GM11168 (cell line): Measurements from ENCODE around the gene ZBTB21.
"Not testable (repeated sequence)": the region's sequence is repeated elsewhere in the genome, so short reads cannot be mapped to it uniquely, and the experiment has no call there.

Source experiments
- in situ Hi-C: fragments of 300-500 bp; cut with MboI; formaldehyde crosslinking; loops from one replicate; pipeline ENCODE4 v1.12.0; 2022; ENCODE audit warnings: low sequenced_read_pairs; ENCODE audit not compliant: unreplicated experiment

Gene ZBTB21

DNA sequence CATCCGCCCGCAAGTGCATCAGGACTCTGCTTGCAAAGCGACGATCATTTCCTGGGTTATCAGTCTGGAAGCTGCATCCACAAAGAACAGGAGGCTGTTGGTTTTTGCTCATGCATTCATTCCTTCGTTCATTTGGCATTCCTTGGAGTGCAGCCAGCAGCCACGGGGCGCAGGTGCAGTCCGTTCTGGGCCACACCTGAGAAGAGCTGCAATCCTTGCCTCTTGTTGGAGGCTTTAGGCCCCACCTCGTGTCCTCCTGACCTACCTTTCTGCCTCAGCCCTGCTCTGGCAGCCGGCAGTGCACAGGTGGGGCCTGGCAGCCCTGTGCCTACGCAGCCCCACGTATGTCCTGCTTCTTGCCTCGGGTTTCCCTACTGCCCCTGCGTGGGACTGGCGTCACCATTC lies 36.7 kb downstream of the ZBTB21 start:
- in situ Hi-C loops: no loop called here

DNA sequence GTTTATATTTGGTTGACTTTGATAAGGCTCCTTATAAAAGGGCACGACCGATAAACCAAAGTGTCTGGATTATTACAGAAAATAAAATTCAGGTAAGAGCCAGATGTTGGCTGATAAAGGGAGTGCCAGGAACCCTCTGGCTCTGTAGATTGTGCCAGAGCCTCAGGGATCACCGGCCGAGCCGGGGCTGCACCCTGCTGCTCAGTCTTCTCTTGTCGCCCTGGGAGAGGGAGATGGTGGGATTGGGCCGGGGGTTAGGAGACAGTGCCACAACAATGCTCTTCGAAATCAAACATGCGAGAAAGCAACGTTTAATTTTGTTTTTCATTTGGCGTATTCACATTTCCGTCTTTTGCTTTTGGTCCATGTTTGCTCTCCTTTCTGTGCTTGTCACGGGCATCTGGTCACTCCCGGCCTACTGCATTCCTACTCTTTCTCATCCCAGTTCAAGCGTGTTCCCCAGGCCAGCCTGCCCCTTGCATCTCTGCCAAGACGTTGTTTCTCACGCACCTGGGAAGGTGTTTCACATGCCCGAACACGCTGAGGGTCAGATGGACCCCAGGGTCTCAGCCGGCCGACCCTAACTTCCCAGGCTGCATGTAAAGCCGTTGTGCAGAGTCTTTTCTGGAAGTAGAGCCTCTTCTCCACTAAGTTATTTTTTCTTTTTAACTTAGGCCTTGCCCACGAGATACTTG lies 37.5 kb downstream of the ZBTB21 start:
- in situ Hi-C loops: no loop called here

DNA sequence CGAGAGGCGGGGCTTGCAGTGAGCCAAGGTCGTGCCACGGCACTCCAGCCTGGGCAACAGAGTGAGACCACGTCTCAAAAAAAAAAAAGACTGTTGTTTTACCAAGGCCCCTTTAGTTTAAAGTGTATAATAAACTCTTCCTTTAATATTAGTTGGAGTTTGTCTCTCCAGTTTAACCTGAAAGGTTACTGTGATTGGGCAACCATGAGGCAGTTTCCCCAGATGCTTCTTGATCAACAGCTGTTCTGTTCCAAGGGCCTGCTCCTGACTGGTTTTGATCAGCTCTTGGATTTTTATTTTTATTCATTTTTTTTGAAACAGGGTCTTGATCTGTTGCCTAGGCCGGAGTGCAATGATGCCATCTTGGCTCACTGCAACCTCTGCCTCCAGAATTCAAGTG lies 38.3 kb downstream of the ZBTB21 start:
- in situ Hi-C loops: no loop called here

DNA sequence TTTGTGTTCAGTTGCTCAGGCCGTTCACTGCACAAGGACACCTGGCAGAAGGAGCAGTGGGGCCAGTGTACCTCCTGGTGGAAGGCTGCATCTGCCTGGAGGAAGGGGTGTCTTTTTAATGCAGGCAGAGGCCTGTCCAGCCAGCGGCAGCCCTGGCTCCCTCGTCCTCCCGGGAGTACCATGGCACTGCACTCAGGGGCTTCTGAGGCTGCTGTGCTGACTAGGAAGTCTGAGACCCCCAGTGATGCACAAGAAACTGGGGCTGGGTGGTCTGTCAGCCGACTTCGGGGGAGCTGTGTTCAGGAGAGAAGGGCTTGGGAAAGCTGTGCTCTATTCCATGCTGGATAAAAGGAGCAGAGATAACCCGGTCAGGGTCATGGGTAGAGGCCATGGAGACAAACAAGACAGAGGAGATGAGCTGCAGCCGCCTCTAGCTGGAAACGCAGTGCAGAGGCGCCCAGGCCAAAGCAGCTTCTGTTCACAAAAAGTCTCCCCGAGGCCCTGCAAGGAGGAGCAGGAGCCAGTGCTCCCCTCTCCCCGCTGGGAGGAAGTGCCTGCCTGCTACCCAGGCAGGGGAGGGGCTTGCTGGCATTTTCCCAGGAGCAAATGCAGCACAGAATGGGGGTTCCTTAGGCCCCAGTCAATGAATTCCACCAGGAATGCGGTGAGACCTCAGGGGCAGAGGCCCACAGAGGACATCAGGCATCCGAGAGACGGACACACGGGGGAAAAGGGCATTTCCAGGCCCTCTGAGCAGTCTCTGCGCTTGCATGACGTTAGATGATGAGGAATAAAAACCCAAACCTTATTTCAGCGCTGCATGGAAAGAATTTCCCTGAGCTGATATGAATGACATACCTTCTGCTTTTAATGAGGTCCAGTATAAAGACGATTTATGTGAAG lies 39.2 kb downstream of the ZBTB21 start:
- in situ Hi-C loops: no loop called here

DNA sequence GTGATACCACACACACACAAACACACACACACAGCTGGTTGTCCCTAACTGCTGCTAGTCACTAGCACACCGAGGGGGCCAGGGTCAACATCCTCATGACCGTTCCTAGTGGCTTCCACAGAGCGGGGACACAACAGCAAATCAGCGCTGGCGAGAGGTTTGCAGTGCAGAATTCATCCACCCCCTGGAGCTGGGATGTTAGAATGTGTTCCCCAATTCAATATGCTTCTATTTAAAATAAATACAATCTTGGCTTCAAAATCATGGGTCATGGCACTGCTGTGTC lies 40.1 kb downstream of the ZBTB21 start:
- in situ Hi-C loops: no loop called here

DNA sequence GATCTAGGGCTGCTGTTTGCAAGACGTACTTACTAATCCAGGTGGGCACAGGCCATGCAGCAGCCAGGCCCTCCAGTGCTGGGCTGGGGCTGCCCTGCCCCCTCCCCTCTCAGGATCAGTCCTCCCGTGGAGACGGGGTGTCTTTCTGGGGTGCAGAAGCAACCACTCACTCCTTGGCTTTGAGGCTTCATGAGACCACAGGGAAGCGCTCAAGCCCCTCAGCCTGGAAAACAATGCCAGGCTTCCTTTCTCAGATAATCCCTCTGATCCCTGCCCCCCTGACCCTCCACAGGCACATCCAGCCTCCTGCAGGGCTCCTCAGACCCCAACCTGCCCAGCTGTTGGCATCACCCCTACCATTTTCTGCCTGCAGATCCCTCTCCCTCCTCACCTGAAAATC lies 42.5 kb downstream of the ZBTB21 start:
- in situ Hi-C loops: no loop called here

DNA sequence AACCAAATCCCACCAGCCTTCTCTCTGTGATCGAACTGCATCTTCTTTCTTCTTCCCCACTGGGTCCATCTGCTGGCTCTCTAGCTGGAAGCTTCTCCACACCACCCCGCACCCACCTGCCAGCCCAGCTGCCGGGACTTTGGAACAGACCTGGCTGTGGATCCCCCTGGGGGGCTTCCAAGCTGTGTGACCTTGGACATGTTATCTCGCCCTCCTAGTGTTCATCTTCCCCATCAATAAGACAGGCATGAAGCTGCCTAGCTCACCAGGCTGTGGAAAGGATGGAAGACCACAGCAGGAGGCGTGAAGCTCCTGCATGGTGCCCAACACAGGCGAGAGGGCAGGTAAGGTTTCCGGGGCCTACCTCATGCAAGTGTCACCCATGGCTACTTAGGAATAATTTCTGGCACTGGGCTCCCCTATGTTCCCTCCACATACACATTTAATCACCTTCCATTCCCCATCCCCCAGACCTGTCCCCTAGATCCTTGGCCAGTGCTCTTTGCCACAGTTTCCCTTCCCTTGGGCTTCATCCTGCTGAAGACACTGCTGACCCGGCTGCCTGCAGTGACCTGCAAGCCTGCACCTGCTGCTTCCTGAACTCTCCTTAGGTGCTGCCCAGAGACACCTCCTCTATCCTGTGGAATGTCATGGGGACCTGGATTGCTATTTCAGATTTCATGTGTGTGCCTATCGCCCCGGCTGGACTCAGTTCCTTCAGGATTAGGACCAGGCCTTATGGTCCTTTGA lies 43.1 kb downstream of the ZBTB21 start:
- in situ Hi-C loops: no loop called here

DNA sequence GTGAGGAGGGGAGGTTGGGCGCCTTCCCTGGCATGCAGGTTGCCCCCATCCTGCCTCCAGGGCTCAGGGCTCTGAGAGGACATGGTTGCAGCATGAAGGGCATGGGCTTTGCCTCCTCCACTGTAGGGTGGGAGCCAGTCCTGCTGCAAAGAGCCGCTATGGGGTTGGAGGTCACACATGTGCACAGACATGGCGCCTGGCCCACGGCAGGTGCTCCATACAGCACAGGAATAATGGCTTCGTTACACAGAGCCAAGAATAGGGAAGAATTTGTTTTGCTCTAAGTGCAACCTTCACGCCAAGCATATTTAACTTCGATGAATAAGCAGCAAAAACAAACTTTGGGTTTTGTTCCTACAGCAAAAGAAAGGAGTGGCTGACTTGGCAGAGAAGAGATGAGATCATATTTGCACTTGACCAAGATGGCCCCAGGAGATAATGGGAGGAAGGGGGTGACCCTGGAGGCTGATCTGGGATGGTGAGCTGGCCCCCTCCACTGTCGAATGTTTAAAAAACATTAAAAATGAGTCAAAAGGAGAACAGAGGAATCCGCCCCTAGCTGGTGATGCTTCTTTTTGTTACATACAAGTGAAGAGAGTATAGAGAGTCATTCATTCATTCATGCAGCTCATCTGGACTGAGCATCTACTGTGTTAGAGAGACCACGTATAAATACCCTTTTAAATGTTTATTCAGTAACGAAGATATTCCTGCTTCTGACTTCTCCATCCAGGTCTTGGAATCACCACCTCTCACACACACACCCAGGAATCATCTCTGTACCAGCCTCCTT lies 43.9 kb downstream of the ZBTB21 start:
- in situ Hi-C loops: no loop called here

DNA sequence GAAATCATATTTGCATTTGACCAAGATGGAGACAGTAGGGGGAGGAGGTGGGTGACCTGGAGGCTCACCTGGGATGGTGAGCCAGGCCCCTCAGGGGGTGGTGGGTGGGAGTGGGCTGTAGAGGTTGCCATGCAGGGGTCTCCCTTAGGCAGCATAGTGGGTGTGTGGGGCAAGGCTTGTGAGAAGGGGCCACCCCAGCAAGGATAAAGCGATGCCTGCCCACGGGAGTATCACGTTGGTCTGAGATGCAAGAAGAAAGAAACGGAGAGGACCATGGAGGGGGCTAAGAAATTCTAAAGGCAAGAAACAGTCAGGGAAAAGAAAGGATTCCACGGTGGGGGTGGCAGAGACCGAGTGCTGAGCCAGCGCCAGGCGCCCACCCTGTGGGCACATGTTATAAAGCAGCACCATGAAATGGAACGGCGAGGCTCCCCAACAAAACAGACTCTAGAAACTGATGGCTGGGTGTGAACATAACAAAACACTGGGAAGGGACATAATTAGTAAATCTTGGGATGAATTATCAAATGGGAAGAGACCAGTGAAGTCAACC lies 44.6 kb downstream of the ZBTB21 start:
- in situ Hi-C loops: no loop called here

DNA sequence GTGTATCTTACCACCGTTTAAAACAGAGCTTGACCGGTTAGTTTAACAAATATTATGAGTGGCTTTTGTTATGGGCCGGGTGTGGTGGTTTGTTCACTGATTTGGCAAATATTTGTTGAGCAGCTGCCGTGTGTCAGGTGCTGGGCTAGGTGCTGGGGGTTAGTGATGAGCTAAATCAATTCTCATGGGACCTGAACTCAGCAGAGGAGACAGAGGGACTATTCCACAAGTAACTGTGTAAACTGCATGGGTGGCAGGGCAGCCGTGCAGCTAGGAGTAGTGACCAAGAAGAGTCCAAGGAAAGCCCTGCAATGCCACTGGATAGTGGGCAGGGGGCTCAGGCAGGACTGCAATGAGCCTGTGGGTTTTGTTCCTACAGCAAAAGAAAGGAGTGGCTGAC lies 45.1 kb downstream of the ZBTB21 start:
- in situ Hi-C loops: no loop called here

DNA sequence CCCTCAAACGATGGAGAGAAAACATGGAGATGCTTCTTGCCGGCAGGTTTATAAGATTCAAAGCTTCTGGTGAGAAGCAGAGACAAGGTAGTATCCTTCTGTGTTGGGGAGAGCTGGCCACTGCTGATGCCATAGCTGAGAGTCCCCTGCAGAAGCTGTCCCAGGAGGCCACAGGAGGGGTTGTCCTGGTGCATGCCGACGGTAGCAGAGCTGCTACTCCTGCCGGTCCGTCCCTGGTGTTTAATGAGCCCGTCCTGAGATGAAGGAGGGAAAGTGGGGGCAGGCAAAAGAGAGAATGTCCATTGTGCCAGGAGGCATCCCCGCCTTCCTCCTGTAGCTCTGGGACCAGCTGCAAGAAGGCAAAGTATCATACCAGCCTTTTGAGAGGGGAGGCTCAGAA lies 46.0 kb downstream of the ZBTB21 start:
- in situ Hi-C loops: no loop called here

DNA sequence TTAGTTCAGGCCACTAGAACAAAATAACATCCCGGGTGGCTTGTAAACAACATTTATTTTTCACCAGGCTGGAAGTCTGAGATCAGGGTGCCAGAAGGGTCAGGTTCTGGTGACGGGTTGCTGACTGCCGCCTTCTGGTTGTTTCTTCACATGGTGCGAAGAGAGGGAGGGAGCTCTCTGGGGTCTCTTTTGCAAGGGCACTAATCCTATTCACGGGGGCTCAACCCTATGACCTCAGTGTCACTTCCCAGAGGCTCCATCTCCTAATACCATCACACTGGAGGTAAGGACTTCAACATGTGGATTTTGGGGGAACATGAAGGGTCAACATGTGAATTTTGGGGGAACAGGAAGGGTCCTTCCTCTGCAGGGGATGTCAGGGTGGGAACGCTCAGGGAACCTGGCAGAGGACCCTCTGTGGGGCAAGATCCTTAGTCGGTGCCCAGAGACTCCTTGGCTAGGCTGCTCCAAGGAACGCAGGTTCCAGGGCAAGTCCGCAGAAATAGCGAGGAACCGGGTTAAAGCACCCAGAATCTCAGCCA lies 47.7 kb downstream of the ZBTB21 start:
- in situ Hi-C loops: no loop called here

DNA sequence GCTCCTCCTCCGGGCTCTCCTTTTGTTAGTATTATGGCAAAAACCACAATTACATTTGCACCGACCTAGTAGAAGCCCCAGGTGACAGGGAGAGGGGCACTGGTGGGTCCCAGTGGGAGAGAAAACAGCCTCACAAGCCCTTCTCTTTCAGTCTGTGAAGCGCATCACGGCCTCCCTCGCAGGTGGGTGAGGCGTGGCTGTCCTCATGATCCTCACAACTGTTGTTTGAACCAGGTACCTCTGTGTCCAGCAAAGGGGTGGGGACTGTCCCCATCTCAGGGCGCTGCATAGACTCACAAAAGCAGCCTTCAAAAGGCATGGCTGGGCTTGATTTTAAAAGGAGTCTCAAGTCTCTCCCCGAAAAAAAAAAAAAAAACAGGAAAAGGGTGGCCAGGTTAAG lies 48.4 kb downstream of the ZBTB21 start:
- in situ Hi-C loops: no loop called here

DNA sequence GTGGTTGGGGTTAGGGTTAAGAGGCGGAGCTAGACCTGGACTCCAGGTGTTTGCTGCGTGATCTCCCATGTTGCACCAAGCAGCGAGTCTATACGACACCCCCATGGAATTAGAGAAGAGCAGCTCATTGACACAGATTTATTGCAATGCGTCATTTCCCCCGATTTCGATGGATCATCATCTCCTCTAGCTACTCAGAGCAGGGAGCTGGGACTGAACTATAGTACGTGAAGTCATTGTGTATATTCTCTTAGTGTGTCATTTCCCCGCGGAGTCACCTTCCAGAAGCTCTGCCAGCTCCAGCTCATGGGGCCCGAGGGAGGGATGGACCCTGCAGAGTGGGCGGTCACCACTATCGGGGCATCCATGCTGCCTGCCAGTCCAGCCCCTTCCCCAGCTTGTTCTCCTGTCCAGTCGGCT lies 48.9 kb downstream of the ZBTB21 start:
- in situ Hi-C loops: no loop called here

DNA sequence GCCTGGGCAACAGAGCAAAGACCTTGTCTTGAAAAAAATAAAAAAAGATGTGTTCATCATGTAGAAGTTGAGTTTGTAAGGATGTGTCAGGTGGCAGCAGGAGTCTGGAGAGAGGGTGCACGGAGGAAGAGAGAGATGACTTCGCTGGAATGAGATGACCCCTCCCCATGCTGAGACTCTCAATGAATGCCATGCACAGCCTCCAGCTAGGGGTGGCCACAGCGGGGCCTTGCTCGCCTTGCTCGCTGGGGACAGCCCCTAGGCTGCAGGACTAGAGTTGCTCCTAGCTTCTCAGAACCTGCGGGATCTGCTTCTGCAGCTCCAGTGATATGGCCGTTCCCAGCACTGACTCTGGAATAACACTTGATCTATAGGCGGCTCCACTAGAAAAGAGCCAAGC lies 49.8 kb downstream of the ZBTB21 start:
- in situ Hi-C loops: no loop called here

DNA sequence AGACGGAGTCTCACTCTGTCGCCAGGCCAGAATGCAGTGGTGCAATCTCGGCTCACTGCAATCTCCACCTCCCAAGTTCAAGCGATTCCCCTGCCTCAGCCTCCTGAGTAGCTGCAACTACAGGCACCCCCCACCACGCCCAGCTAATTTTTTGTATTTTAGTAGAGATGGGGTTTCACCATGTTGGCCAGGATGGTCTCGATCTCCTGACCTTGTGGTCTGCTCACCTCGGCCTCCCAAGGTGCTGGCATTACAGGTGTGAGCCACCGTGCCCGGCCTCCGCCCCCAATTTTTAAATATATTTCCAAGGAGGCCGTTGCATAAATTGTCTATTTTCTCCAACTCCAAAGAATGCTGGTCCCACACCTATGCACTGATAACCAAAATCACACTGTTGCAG lies 50.5 kb downstream of the ZBTB21 start:
- in situ Hi-C loops: not testable (repeated sequence)

DNA sequence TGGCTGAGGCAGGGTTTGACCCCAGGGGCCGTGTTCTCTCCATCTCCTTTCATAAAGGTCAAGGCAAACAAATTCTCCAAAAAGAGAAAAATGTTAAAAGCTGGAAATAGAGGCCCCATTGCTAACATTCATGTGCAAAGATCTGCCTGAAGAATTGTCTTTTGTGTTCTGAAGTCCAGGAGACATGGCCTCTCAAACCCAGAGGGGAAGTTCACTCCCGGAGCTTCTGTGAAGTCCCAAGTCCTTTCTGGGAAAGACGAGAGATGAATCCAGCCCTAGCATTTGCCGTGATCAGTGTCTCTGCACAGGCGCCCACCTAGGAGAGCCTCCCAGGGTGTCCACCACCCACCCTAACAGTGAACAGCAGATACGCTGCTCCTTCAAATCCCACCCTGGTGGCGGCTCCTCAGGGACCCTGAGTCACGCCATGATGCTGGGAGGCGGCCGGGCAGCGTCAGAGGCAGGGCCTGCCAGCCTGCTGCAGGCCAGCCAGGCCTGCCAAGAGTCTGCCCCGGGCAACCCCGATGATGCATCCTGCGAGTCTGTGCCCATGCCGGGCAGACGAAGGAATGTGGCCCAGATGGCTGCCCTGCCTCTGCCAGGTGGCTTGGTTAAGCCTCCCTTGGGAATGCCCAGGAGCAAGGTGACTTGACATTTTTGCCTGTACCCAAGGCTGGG lies 51.1 kb downstream of the ZBTB21 start:
- in situ Hi-C loops: no loop called here

DNA sequence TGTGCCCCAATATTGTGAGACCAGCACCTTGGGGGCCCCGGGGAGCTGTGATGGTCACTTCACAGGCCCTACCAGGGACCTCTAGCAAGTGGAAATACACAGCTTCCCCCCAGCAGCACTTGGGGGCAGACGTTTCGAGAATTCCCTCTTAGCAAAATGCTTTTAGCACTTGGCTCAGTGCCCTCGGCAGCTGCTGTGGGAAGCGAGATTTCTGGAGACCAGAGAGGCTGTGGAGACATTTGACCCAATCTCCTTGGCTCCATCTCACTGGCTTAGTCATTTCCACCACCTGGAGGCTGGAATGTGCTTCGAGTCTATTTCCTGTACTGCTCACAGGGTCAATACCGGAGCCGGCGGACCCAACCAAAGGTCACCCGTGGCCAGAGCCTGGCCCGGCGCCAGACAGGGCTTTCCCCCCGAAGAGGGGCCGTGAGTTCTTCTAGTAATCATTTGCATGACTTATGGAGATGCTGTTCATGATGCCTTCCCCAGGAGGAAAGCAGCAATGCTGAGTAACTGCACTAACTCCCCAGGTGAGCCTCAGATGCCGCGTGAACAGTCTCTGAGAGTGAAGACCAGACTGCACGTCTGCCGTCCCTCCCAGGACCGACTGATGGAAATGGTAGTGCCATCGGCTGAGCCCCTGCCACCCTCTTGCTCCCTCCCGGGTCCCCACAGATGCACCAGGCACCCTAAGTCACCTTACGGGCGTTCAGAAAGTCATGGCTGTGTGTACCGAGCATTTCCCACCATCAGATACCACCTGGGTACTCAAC lies 52.0 kb downstream of the ZBTB21 start:
- in situ Hi-C loops: no loop called here
